ENCODE data around the gene LIN7C. TPM values are rescaled to one million over a fixed set of nuclear protein-coding genes. Genes with fewer than 3 reads are reported as not detected.

Gene LIN7C
- polyA plus RNA-seq, 4 donors = 7.3 to 29.1 (median 11.3) TPM

DNA sequence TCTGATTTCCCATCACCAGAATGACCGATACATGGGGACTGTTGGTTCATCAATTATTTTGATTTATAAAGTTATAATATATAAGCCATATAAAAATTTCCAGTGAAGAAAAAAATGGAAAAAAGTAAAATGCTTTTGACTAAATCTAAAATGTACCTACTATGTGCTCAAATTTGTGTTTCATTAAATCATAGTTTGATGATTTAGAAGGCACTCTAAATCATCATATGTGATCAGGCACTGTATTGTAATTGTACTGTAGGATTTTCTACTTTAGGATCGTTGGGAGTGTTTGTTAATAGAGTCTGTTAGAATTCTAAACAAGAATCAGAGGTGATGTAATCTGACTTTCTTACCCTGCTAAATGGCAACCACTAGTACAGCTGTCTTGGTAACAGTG, 2.4 kb downstream of the LIN7C start:
- H3K4me3 ChIP-seq (ENCODE audit: low read depth in 1 of 3, low read length in 3 of 3) = no peak overlapping the region

DNA sequence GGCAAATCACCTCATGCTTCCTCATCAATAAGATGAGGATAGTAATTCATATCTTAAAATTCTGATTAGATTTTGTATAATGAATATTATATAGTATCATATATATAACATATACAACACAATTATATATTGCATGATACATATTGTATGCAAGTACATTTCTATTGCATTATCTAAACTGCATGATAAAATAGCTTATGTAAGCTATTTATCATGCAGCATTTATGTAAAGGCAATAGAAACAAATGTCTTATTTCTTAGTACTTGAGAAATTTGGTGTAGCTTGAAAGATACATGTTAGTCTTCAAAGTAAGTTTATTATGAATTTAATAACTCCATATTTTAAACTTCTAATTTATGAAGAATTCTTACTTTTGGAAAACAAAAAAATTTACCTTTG, 5.5 kb downstream of the LIN7C start:
- Histone ChIP-seq H3K27ac (ENCODE audit: low read depth in 1 of 3, low read length in 2 of 3) (no peak overlapping the region), H3K9me3 (ENCODE audit: control insufficient read depth in 2 of 2, insufficient read depth in 1 of 2, low read depth in 1 of 2, low read length in 1 of 2) (no peaks in the 10 kb centered on the region), H3K27me3 (ENCODE audit: control insufficient read depth in 3 of 3, insufficient read depth in 3 of 3, low read length in 3 of 3) (no peaks in the 10 kb centered on the region), H3K36me3 (ENCODE audit: control insufficient read depth in 3 of 3, insufficient read depth in 2 of 3, low read depth in 1 of 3, low read length in 3 of 3) (peaks cover 2 to 15% (median 4%) of the 10 kb centered on the region in 3 donors), H3K4me1 (ENCODE audit: control insufficient read depth in 3 of 3, insufficient read depth in 2 of 3, low read depth in 1 of 3, low read length in 2 of 3) (peaks cover 0 to 5% (median 3%) of the 10 kb centered on the region in 3 donors), H3K4me3 (ENCODE audit: low read depth in 1 of 3, low read length in 3 of 3) (no peak overlapping the region)
- no peak for DNase-seq
- FAIRE-seq = no peak

More for the DNA sequence above, 2.4 kb downstream of the LIN7C start:
- Histone ChIP-seq H3K4me1 (ENCODE audit: control insufficient read depth in 3 of 3, insufficient read depth in 2 of 3, low read depth in 1 of 3, low read length in 2 of 3) (peaks cover 3 to 5% (median 4%) of the 10 kb centered on the region in 3 donors), H3K36me3 (ENCODE audit: control insufficient read depth in 3 of 3, insufficient read depth in 2 of 3, low read depth in 1 of 3, low read length in 3 of 3) (peaks cover 1 to 15% (median 4%) of the 10 kb centered on the region in 3 donors), H3K27me3 (ENCODE audit: control insufficient read depth in 3 of 3, insufficient read depth in 3 of 3, low read length in 3 of 3) (no peaks in the 10 kb centered on the region), H3K27ac (ENCODE audit: low read depth in 1 of 3, low read length in 2 of 3) (no peak overlapping the region), H3K9me3 (ENCODE audit: control insufficient read depth in 2 of 2, insufficient read depth in 1 of 2, low read depth in 1 of 2, low read length in 1 of 2) (no peaks in the 10 kb centered on the region)
- DNase-seq = no peak
- no peak for FAIRE-seq
- WGBS, 3 donors = 67 to 78% (median 76%) methylated on average over 2 of the region's 2 CpGs

GRCh38 chr11:27497911-27498310, 8.7 kb downstream of the LIN7C start:
- DNase-seq (peak; percentile 14 to 24), FAIRE-seq (peak; percentile 57)
- Histone ChIP-seq H3K9me3 (ENCODE audit: control insufficient read depth in 2 of 2, insufficient read depth in 1 of 2, low read depth in 1 of 2, low read length in 1 of 2) (no peaks in the 10 kb centered on the region), H3K27me3 (ENCODE audit: control insufficient read depth in 3 of 3, insufficient read depth in 3 of 3, low read length in 3 of 3) (no peaks in the 10 kb centered on the region), H3K36me3 (ENCODE audit: control insufficient read depth in 3 of 3, insufficient read depth in 2 of 3, low read depth in 1 of 3, low read length in 3 of 3) (peaks cover 2 to 18% (median 4%) of the 10 kb centered on the region in 3 donors), H3K27ac (ENCODE audit: low read depth in 1 of 3, low read length in 2 of 3) (no peak overlapping the region), H3K4me3 (ENCODE audit: low read depth in 1 of 3, low read length in 3 of 3) (no peak overlapping the region), H3K4me1 (ENCODE audit: control insufficient read depth in 3 of 3, insufficient read depth in 2 of 3, low read depth in 1 of 3, low read length in 2 of 3) (no peaks in the 10 kb centered on the region)
- WGBS, 3 donors = 45 to 70% (median 59%) methylated on average over 1 of the region's 1 CpG

GRCh38 chr11:27497284-27497866, 9.2 kb downstream of the LIN7C start:
- Histone ChIP-seq H3K4me1 (ENCODE audit: control insufficient read depth in 3 of 3, insufficient read depth in 2 of 3, low read depth in 1 of 3, low read length in 2 of 3) (no peaks in the 10 kb centered on the region), H3K27ac (ENCODE audit: low read depth in 1 of 3, low read length in 2 of 3) (no peak overlapping the region), H3K36me3 (ENCODE audit: control insufficient read depth in 3 of 3, insufficient read depth in 2 of 3, low read depth in 1 of 3, low read length in 3 of 3) (peaks cover 2 to 20% (median 4%) of the 10 kb centered on the region in 3 donors), H3K27me3 (ENCODE audit: control insufficient read depth in 3 of 3, insufficient read depth in 3 of 3, low read length in 3 of 3) (no peaks in the 10 kb centered on the region), H3K4me3 (ENCODE audit: low read depth in 1 of 3, low read length in 3 of 3) (no peak overlapping the region), H3K9me3 (ENCODE audit: control insufficient read depth in 2 of 2, insufficient read depth in 1 of 2, low read depth in 1 of 2, low read length in 1 of 2) (no peaks in the 10 kb centered on the region)
- DNase-seq = peak; percentile 13 to 33
- no peak for FAIRE-seq

- no peak overlapping the region for H3K4me3 ChIP-seq (ENCODE audit: low read depth in 1 of 3, low read length in 3 of 3)
- no peak for FAIRE-seq
- no peak for DNase-seq
- no peaks in the 10 kb centered on the region for H3K27me3 ChIP-seq (ENCODE audit: control insufficient read depth in 3 of 3, insufficient read depth in 3 of 3, low read length in 3 of 3)
- no peaks in the 10 kb centered on the region for H3K9me3 ChIP-seq (ENCODE audit: control insufficient read depth in 2 of 2, insufficient read depth in 1 of 2, low read depth in 1 of 2, low read length in 1 of 2)
- no peak overlapping the region for H3K27ac ChIP-seq (ENCODE audit: low read depth in 1 of 3, low read length in 2 of 3)
- 67 to 88% (median 69%) methylated on average over 1 of the region's 1 CpG for WGBS, 3 donors
- peaks cover 2 to 21% (median 7%) of the 10 kb centered on the region in 3 donors for H3K36me3 ChIP-seq (ENCODE audit: control insufficient read depth in 3 of 3, insufficient read depth in 2 of 3, low read depth in 1 of 3, low read length in 3 of 3)
- H3K4me1 ChIP-seq (ENCODE audit: control insufficient read depth in 3 of 3, insufficient read depth in 2 of 3, low read depth in 1 of 3, low read length in 2 of 3) = no peaks in the 10 kb centered on the region
These were observed 10.1 kb downstream of the LIN7C start for GRCh38 chr11:27496461-27496860.

- Histone ChIP-seq H3K9me3 (ENCODE audit: control insufficient read depth in 2 of 2, insufficient read depth in 1 of 2, low read depth in 1 of 2, low read length in 1 of 2) (no peaks in the 10 kb centered on the region), H3K36me3 (ENCODE audit: control insufficient read depth in 3 of 3, insufficient read depth in 2 of 3, low read depth in 1 of 3, low read length in 3 of 3) (peaks cover 2 to 27% (median 8%) of the 10 kb centered on the region in 3 donors), H3K4me1 (ENCODE audit: control insufficient read depth in 3 of 3, insufficient read depth in 2 of 3, low read depth in 1 of 3, low read length in 2 of 3) (no peaks in the 10 kb centered on the region), H3K4me3 (ENCODE audit: low read depth in 1 of 3, low read length in 3 of 3) (no peak overlapping the region), H3K27ac (ENCODE audit: low read depth in 1 of 3, low read length in 2 of 3) (no peak overlapping the region), H3K27me3 (ENCODE audit: control insufficient read depth in 3 of 3, insufficient read depth in 3 of 3, low read length in 3 of 3) (no peaks in the 10 kb centered on the region)
- no peak for FAIRE-seq
- 79 to 86% (median 84%) methylated on average over 1 of the region's 1 CpG for WGBS, 3 donors
- DNase-seq = no peak
These were observed 10.8 kb downstream of the LIN7C start for GRCh38 chr11:27495710-27496300.

DNA sequence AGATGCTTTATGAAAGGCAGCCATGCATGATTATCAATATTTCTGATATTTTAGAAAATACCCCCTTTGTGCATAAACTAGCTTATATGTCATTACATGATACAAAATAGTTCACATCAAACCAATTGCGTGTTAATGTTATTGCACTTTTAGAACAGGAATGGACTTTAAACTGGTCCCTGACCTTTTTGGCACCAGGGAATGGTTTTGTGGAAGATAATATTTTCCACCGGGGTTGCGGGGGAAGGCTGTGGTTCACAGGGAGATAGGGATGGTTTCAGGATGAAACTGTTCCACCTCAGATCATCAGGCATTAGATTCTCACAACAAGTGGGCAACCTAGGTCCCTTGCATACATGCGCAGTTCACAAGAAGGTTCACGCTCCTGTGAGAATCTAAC, 17.5 kb downstream of the LIN7C start:
- no peaks in the 10 kb centered on the region for H3K27me3 ChIP-seq (ENCODE audit: control insufficient read depth in 3 of 3, insufficient read depth in 3 of 3, low read length in 3 of 3)
- peaks cover 0 to 25% (median 7%) of the 10 kb centered on the region in 3 donors for H3K36me3 ChIP-seq (ENCODE audit: control insufficient read depth in 3 of 3, insufficient read depth in 2 of 3, low read depth in 1 of 3, low read length in 3 of 3)
- 75 to 86% (median 80%) methylated on average over 5 of the region's 5 CpGs for WGBS, 3 donors
- no peaks in the 10 kb centered on the region for H3K4me1 ChIP-seq (ENCODE audit: control insufficient read depth in 3 of 3, insufficient read depth in 2 of 3, low read depth in 1 of 3, low read length in 2 of 3)
- H3K27ac ChIP-seq (ENCODE audit: low read depth in 1 of 3, low read length in 2 of 3) = no peak overlapping the region
- no peak for FAIRE-seq
- no peak for DNase-seq
- no peaks in the 10 kb centered on the region for H3K9me3 ChIP-seq (ENCODE audit: control insufficient read depth in 2 of 2, insufficient read depth in 1 of 2, low read depth in 1 of 2, low read length in 1 of 2)
- H3K4me3 ChIP-seq (ENCODE audit: low read depth in 1 of 3, low read length in 3 of 3) = no peak overlapping the region

GRCh38 chr11:27487706-27488105, 18.9 kb downstream of the LIN7C start:
- peaks cover 0 to 21% (median 7%) of the 10 kb centered on the region in 3 donors for H3K36me3 ChIP-seq (ENCODE audit: control insufficient read depth in 3 of 3, insufficient read depth in 2 of 3, low read depth in 1 of 3, low read length in 3 of 3)
- H3K4me3 ChIP-seq (ENCODE audit: low read depth in 1 of 3, low read length in 3 of 3) = no peak overlapping the region
- 55 to 79% (median 62%) methylated on average over 6 of the region's 6 CpGs for WGBS, 3 donors
- H3K27me3 ChIP-seq (ENCODE audit: control insufficient read depth in 3 of 3, insufficient read depth in 3 of 3, low read length in 3 of 3) = no peaks in the 10 kb centered on the region
- DNase-seq (no peak), FAIRE-seq (no peak)
- no peaks in the 10 kb centered on the region for H3K4me1 ChIP-seq (ENCODE audit: control insufficient read depth in 3 of 3, insufficient read depth in 2 of 3, low read depth in 1 of 3, low read length in 2 of 3)
- H3K9me3 ChIP-seq (ENCODE audit: control insufficient read depth in 2 of 2, insufficient read depth in 1 of 2, low read depth in 1 of 2, low read length in 1 of 2) = no peaks in the 10 kb centered on the region
- H3K27ac ChIP-seq (ENCODE audit: low read depth in 1 of 3, low read length in 2 of 3) = no peak overlapping the region
